Stimulated activated naive CD8-positive, alpha-beta T cell treated with anti-CD3 and anti-CD28 coated beads, Interleukin-15, Interleukin-2, amounts not matched to agents 100 U/mL and 50 U/mL, for 24 hours (primary cell): ENCODE measurements around the gene MAGOHB.

ENCODE experiments used
- ATAC-seq: fragments of 150-1000 bp; cut with Tn5 transposase; one replicate; pipeline ENCODE4 v1.10.0; 2021
- DNase-seq: peaks from one replicate; pipeline ENCODE4 v3.0.0; 2021

Gene MAGOHB

DNA sequence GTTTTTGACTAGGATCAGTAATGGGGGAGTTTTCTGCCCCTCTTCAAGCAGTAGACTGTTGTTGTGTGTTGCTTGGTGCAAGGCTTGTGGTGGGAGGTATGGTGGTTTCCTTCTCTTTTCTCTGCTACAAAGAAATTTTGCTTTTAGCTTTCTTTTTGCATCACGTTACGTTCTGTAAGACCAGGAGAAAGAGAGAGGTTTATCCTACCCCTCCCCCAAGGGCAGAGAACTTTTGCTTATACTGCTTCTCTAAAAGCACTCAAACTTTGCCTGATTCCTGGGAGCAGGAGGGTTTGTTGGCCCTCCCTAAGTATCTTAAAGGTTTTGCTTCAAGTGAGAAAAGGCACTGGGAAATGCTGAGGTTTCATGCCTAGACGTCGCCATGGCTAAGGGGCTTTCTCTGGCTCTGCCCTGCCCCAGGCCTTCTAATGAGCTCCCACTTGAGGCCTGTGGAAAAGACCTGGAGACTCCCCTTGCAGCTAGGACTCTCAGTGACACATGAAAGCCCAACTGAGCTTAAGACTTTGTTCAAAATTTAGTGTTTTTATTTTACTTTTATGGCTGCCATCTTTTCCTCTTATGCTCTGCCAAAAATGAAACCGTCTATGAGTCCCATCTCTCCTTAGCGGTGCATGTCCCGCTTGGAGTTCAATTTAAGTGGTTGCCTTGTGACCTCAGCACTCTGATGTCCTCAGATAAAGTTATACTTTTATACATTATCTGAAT, 58.5 kb downstream of the MAGOHB start:
- DNase-seq (peak; percentile 51), ATAC-seq (peak; percentile 16)

- DNase-seq = peak; percentile 49
These were observed 59.1 kb downstream of the MAGOHB start for GRCh38 chr12:10554228-10554755.

More at GRCh38 chr12:10554228-10554755, 59.1 kb downstream of the MAGOHB start:
- peak; percentile 44 for ATAC-seq
